SU-DHL-6 (cell line): ENCODE results near the gene NCOA1.

Experiments used
- CTCF ChIP-seq: fragments of 200-600 bp; sonication (generic); IDR thresholded peaks from one replicate; pipeline ENCODE4 v1.5.1; 2017; ENCODE audit warnings: antibody characterized with exemption, mild to moderate bottlenecking, low read length, moderate library complexity; ENCODE audit not compliant: insufficient read depth, poor library complexity, severe bottlenecking
- EZH2phosphoT487 ChIP-seq: fragments of 200-600 bp; sonication (generic), shearing (Covaris generic); conservative IDR thresholded peaks from 2 replicates; pipeline ENCODE4 v1.6.1; 2018; ENCODE audit warnings: mild to moderate bottlenecking, antibody characterized with exemption, low read length, moderate library complexity, mixed read lengths

GRCh38 chr2:24511198-24511597, 20.1 kb downstream of the NCOA1 start:
- no peak for TF ChIP-seq EZH2phosphoT487
- no peak for TF ChIP-seq CTCF
